PFSK-1 (cell line): ENCODE results near the gene CACNA1D.

ENCODE experiments used
- POLR2AphosphoS5 ChIP-seq: IDR thresholded peaks from 2 replicates; pipeline ENCODE4 v1.6.1; 2012; ENCODE audit warnings: low read depth, mild to moderate bottlenecking, control low read depth, low read length, moderate library complexity
- TF ChIP-seq, protein P1 (sequence below), 2 experiments: IDR thresholded peaks; 2 replicates each; pipeline versions ENCODE4 v1.6.1 to v1.8.0; 2011 to 2012; ENCODE audit warnings: low read depth in 2 of 2, low read length in 2 of 2, control low read depth in 1 of 2, inconsistent platforms in 1 of 2, mild to moderate bottlenecking in 1 of 2, moderate library complexity in 1 of 2; ENCODE audit not compliant: insufficient read depth in 1 of 2

DNA sequence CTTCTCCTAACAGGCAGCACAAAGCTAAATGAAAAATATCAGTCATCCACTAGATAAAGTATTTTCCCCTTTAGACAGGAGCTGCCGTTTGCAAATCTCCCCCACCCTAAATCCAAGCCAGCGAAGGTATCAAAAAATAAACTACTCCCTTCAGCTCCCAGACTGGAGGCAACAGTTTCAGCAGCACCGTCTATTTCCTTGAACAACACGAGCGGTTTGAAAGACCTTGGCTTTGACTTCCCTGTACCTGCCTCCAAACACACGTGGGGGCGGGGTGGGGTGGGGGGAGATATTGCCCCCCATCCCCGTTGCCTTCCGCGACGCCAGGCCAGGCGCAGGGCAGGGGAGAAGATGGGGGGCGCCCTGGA lies 832 bp upstream of the CACNA1D start:
- no peak for TF ChIP-seq POLR2AphosphoS5
- TF ChIP-seq, protein P1, sequence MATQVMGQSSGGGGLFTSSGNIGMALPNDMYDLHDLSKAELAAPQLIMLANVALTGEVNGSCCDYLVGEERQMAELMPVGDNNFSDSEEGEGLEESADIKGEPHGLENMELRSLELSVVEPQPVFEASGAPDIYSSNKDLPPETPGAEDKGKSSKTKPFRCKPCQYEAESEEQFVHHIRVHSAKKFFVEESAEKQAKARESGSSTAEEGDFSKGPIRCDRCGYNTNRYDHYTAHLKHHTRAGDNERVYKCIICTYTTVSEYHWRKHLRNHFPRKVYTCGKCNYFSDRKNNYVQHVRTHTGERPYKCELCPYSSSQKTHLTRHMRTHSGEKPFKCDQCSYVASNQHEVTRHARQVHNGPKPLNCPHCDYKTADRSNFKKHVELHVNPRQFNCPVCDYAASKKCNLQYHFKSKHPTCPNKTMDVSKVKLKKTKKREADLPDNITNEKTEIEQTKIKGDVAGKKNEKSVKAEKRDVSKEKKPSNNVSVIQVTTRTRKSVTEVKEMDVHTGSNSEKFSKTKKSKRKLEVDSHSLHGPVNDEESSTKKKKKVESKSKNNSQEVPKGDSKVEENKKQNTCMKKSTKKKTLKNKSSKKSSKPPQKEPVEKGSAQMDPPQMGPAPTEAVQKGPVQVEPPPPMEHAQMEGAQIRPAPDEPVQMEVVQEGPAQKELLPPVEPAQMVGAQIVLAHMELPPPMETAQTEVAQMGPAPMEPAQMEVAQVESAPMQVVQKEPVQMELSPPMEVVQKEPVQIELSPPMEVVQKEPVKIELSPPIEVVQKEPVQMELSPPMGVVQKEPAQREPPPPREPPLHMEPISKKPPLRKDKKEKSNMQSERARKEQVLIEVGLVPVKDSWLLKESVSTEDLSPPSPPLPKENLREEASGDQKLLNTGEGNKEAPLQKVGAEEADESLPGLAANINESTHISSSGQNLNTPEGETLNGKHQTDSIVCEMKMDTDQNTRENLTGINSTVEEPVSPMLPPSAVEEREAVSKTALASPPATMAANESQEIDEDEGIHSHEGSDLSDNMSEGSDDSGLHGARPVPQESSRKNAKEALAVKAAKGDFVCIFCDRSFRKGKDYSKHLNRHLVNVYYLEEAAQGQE (IDR thresholded peaks at IDR 0.05; ENCODE audit: insufficient read depth in 1 of 2, low read depth in 2 of 2, low read length in 2 of 2) = no peak
